KMS-11 (cell line): ENCODE measurements around the gene FMR1.

ENCODE experiments used
- H2AFZ ChIP-seq: fragments of 200-600 bp; sonication (generic); 2 replicates; pipeline ENCODE4 v1.6.1; 2016; ENCODE audit warnings: antibody characterized with exemption, mixed run types, low read depth
- H3K27ac ChIP-seq: fragments of 200-600 bp; sonication (generic); 2 replicates; pipeline ENCODE4 v1.6.1; 2016; ENCODE audit warnings: mild to moderate bottlenecking, mixed run types
- H3K27me3 ChIP-seq: fragments of 200-600 bp; sonication (generic); 2 replicates; pipeline ENCODE4 v1.6.1; 2017; ENCODE audit warnings: mild to moderate bottlenecking, low read depth, mixed run types, moderate library complexity; ENCODE audit not compliant: insufficient read depth
- H3K36me3 ChIP-seq: fragments of 200-600 bp; sonication (generic); 2 replicates; pipeline ENCODE4 v1.6.1; 2017; ENCODE audit warnings: mild to moderate bottlenecking, mixed run types; ENCODE audit not compliant: insufficient read depth
- H3K4me1 ChIP-seq: fragments of 200-600 bp; sonication (generic); 2 replicates; pipeline ENCODE4 v1.6.1; 2016; ENCODE audit warnings: mild to moderate bottlenecking, low read depth, mixed run types; ENCODE audit not compliant: poor library complexity, severe bottlenecking
- H3K4me2 ChIP-seq: fragments of 200-600 bp; sonication (generic); 2 replicates; pipeline ENCODE4 v1.7.0; 2016; ENCODE audit warnings: mild to moderate bottlenecking, mixed run types
- H3K4me3 ChIP-seq: fragments of 200-600 bp; sonication (generic); IDR thresholded peaks from 2 replicates; pipeline ENCODE4 v1.6.1; 2017; ENCODE audit warnings: low read depth, low read length, mixed read lengths; ENCODE audit not compliant: insufficient read depth
- H3K79me2 ChIP-seq: fragments of 200-600 bp; sonication (generic); 2 replicates; pipeline ENCODE4 v1.6.1; 2016; ENCODE audit warnings: low read depth, mixed run types; ENCODE audit not compliant: insufficient read depth
- H3K9ac ChIP-seq: fragments of 200-600 bp; sonication (generic); 2 replicates; pipeline ENCODE4 v1.6.1; 2016; ENCODE audit warnings: mild to moderate bottlenecking, mixed run types
- H4K20me1 ChIP-seq: fragments of 200-600 bp; sonication (generic); 2 replicates; pipeline ENCODE4 v1.6.1; 2016; ENCODE audit warnings: mild to moderate bottlenecking, mixed run types; ENCODE audit not compliant: insufficient read depth
- TF ChIP-seq, protein P1 (sequence below): fragments of 200-600 bp; sonication (generic); conservative IDR thresholded peaks from 2 replicates; pipeline ENCODE4 v1.6.1; 2017; ENCODE audit warnings: low read depth, mild to moderate bottlenecking, antibody characterized with exemption, low read length, moderate library complexity, mixed read lengths

Gene FMR1

DNA sequence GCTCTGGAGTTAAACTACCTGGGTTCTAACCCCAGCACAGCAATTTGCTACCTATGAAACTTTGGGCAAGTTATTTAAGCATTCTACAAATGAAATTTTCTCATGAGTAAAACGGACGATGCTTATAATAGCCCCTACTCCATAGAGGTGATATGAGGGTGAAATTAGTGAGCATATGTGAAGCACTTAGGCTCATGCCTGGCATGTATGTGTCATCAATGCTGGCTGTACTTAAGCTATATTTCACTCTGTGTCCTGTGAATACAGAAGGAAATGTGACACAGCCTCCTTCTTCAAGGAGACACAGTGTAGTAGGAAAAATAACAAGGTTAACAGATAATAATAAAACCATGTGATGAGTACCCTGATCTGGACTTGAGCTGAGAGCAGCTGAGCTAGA is 49.0 kb downstream of the FMR1 start:
- TF ChIP-seq, protein P1, sequence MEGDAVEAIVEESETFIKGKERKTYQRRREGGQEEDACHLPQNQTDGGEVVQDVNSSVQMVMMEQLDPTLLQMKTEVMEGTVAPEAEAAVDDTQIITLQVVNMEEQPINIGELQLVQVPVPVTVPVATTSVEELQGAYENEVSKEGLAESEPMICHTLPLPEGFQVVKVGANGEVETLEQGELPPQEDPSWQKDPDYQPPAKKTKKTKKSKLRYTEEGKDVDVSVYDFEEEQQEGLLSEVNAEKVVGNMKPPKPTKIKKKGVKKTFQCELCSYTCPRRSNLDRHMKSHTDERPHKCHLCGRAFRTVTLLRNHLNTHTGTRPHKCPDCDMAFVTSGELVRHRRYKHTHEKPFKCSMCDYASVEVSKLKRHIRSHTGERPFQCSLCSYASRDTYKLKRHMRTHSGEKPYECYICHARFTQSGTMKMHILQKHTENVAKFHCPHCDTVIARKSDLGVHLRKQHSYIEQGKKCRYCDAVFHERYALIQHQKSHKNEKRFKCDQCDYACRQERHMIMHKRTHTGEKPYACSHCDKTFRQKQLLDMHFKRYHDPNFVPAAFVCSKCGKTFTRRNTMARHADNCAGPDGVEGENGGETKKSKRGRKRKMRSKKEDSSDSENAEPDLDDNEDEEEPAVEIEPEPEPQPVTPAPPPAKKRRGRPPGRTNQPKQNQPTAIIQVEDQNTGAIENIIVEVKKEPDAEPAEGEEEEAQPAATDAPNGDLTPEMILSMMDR = no peak
- no peaks in the 10 kb centered on the region for H3K27me3 ChIP-seq

DNA sequence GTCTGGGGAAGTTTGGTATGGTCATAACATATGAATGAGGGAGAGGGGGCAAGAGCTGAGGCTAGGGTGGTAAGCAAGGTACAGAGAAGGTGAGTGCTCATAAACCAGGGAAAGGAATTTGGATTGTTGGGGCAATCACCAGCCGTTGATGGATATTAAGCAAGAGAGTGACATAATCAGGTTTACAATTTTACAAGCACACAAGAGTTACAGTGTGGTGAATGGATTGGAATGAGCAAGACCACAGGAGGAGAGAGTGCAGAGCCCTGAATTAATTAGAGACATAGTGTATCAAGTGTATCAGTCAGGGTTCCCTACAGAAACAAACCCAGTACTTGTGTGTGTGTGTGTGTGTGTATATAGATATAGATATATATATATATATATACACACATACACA is 50.8 kb downstream of the FMR1 start:
- no peak overlapping the region for H3K27ac ChIP-seq
- H3K36me3 ChIP-seq = no peaks in the 10 kb centered on the region
- no peaks in the 10 kb centered on the region for H3K4me1 ChIP-seq
- no peaks in the 10 kb centered on the region for H3K79me2 ChIP-seq
- no peak overlapping the region for H2AFZ ChIP-seq
- no peaks in the 10 kb centered on the region for H4K20me1 ChIP-seq
- TF ChIP-seq, protein P1 = no peak
- H3K9ac ChIP-seq = no peak overlapping the region
- no peak overlapping the region for H3K4me3 ChIP-seq
- H3K4me2 ChIP-seq = no peak overlapping the region
- no peaks in the 10 kb centered on the region for H3K27me3 ChIP-seq

More for the DNA sequence above, 49.0 kb downstream of the FMR1 start:
- Histone ChIP-seq H3K4me2 (no peak overlapping the region), H3K79me2 (no peaks in the 10 kb centered on the region), H4K20me1 (no peaks in the 10 kb centered on the region), H3K9ac (no peak overlapping the region), H2AFZ (no peak overlapping the region), H3K4me1 (no peaks in the 10 kb centered on the region), H3K4me3 (no peak overlapping the region), H3K36me3 (no peaks in the 10 kb centered on the region), H3K27ac (no peak overlapping the region)

DNA sequence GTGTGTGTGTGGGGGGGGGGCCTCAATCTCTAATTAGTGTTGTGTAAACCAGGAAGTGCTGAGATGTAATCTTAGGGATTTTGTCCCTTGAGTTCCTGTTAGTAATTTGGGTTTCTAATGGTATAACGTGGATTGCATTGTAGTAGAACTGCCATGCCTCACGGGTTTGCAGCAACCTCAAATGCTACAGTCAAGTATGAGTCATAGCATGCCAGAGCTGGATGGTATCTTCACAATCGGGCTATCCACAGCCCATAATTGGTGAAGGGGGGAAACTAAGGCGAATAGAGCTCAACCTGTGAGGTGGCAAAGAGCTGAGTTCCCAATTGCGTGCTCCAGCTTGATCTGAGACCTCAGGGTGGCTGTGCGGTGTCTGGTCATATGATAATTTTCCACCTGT is 67.2 kb downstream of the FMR1 start:
- Histone ChIP-seq H3K4me1 (no peaks in the 10 kb centered on the region), H4K20me1 (no peaks in the 10 kb centered on the region), H2AFZ (no peak overlapping the region), H3K27me3 (no peaks in the 10 kb centered on the region), H3K27ac (no peak overlapping the region), H3K4me2 (no peak overlapping the region), H3K36me3 (no peaks in the 10 kb centered on the region), H3K4me3 (no peak overlapping the region), H3K9ac (no peak overlapping the region), H3K79me2 (no peaks in the 10 kb centered on the region)
- TF ChIP-seq, protein P1 = no peak

DNA sequence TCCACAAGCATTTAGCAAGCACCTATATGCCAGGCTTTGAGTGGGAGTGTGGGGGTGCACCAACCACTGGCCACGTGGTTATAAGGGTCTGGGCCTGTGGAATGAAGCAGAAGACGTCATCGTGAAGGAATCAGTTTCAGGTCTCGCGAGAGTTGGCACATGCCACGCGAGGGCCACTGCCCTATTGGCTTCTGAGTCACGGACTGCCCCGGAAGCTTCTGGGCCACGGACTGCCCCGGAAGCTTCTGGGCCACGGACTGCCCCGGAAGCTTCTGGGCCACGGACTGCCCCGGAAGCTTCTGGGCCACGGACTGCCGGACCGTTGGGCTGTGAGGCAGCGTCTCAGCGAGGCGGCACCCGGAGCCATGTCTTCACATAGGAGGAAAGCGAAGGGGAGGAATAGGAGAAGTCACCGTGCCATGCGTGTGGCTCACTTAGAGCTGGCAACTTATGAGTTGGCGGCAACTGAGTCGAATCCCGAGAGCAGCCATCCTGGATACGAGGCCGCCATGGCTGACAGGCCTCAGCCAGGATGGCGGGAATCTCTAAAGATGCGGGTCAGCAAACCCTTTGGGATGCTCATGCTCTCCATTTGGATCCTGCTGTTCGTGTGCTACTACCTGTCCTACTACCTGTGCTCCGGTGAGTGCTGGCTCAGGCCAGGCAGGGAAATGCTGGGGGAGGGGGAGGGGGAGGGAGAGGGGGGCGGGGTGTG is 69.5 kb downstream of the FMR1 start, which contains the start of gene FMR1NB:
TSS of gene FMR1NB (plus strand) at position 300 of the 715 bp plus-strand sequence. CDS start at position 366, 66 bp downstream.
- Histone ChIP-seq H2AFZ (no peak within 1 kb of the TSS), H3K4me3 (no peak within 1 kb of the TSS)
- TF ChIP-seq, protein P1 = no peak

More for the DNA sequence above, 69.5 kb downstream of the FMR1 start, which contains the start of gene FMR1NB:
- Histone ChIP-seq H3K27me3 (no peaks in the 10 kb centered on the region), H3K79me2 (no peaks in the 10 kb centered on the region), H3K4me1 (no peaks in the 10 kb centered on the region), H3K9ac (no peak within 1 kb of the TSS), H3K4me2 (no peak within 1 kb of the TSS), H3K27ac (no peak within 1 kb of the TSS), H4K20me1 (no peaks in the 10 kb centered on the region), H3K36me3 (no peaks in the 10 kb centered on the region)
